Mesodermal cell (in vitro differentiated cells): ENCODE measurements around the gene BBOF1.

Source experiments
- H3K27ac ChIP-seq: 2 replicates; pipeline ENCODE4 v1.7.0; 2013; ENCODE audit warnings: mild to moderate bottlenecking, low read depth, low read length, moderate library complexity; ENCODE audit not compliant: severe bottlenecking
- H3K36me3 ChIP-seq: 2 replicates; pipeline ENCODE4 v1.7.1; 2013; ENCODE audit warnings: mild to moderate bottlenecking, low read length, moderate library complexity; ENCODE audit not compliant: control insufficient read depth, insufficient read depth
- H3K4me1 ChIP-seq: one replicate; pipeline ENCODE4 v1.7.1; 2013; ENCODE audit warnings: mild to moderate bottlenecking, low read length; ENCODE audit not compliant: insufficient read depth, control insufficient read depth, poor library complexity, severe bottlenecking
- H3K4me3 ChIP-seq: 2 replicates; pipeline ENCODE4 v1.7.0; 2013; ENCODE audit warnings: low read length, control low read depth, mild to moderate bottlenecking; ENCODE audit not compliant: insufficient read depth, poor library complexity, severe bottlenecking; ENCODE audit errors: extremely low read depth
- H3K9me3 ChIP-seq: 2 replicates; pipeline ENCODE4 v1.7.1; 2013; ENCODE audit warnings: mild to moderate bottlenecking, low read length, moderate library complexity; ENCODE audit not compliant: control insufficient read depth
- WGBS, 2 experiments: methylation state at CpG; one replicate each; pipeline ENCODE4 v1.1.5; 2013; ENCODE audit warnings: missing lambda C conversion rate in 2 of 2; ENCODE audit not compliant: insufficient coverage in 2 of 2; 5-methylcytosine and 5-hydroxymethylcytosine counted together

Gene BBOF1

DNA sequence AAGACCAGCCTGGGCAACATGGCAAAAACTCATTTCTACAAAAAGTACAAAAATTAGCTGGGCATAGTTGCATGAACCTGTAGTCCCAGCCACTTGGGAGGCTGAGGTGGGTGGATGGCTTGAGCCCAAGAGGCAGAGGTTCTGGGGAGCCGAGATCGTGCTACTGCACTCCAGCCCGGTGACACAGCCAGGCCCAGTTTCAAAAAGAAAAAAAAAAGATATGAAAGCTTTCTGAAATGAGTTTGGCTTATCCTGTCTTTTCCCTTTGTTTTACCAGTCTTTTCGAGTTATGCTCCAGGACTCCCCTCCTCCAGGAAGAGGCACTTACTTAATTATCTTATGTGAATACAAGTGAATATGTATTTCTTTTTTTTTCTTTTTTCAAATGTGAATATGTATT, 3.2 kb downstream of the BBOF1 start:
- WGBS, 2 experiments: 92 to 96% methylated on average over 2 to 3 of the region's 4 CpGs
- no peak overlapping the region for H3K4me3 ChIP-seq

DNA sequence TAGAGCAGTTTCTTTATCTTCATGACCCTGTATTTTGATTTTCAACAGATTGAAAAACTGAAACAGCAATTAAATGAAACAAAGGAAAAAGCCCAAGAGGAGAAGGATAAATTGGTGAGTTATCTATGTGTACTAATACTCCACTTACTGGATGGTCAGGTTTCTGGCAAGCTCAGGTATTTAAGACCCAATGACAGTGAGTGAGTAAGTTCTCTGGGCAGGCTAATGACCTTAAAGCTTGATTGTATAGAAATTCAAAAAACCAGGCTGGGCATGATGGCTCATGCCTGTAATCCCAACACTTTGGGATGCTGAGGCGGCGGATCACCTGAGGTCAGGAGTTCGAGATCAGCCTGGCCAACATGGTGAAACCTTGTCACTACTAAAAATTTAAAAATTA, 10.0 kb downstream of the BBOF1 start:
- H3K36me3 ChIP-seq: no peaks in the 10 kb centered on the region
- H3K4me1 ChIP-seq: no peaks in the 10 kb centered on the region
- no peaks in the 10 kb centered on the region for H3K9me3 ChIP-seq
- WGBS, 2 experiments: 89 to 96% methylated on average over 3 of the region's 3 CpGs
- no peak overlapping the region for H3K4me3 ChIP-seq
- H3K27ac ChIP-seq: no peak overlapping the region

More for the DNA sequence above, 3.2 kb downstream of the BBOF1 start:
- Histone ChIP-seq H3K36me3 (no peaks in the 10 kb centered on the region), H3K9me3 (no peaks in the 10 kb centered on the region), H3K4me1 (no peaks in the 10 kb centered on the region), H3K27ac (no peak overlapping the region)

DNA sequence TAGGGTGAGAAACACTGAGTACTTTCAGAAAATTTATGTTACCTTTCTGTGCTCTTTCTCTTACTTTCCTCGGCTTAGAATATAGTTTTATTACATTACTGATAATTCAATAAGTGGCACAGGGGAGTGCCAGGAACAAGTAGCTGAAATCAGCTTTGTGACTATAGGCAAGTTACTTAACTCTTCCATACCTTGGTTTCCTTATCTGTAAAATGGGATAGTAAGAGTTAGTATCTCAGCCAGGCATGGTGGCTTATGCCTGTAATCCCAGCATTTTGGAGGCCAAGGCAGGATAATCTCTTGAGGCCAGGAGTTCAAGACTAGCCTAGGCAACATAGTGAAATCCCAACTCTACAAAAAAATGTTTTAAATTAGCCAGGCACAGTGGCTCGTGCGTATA, 15.4 kb downstream of the BBOF1 start:
- Histone ChIP-seq H3K36me3 (no peaks in the 10 kb centered on the region), H3K4me1 (no peaks in the 10 kb centered on the region), H3K27ac (no peak overlapping the region), H3K9me3 (no peaks in the 10 kb centered on the region), H3K4me3 (no peak overlapping the region)
- 67 to 93% methylated on average over 2 of the region's 3 CpGs for WGBS, 2 experiments

DNA sequence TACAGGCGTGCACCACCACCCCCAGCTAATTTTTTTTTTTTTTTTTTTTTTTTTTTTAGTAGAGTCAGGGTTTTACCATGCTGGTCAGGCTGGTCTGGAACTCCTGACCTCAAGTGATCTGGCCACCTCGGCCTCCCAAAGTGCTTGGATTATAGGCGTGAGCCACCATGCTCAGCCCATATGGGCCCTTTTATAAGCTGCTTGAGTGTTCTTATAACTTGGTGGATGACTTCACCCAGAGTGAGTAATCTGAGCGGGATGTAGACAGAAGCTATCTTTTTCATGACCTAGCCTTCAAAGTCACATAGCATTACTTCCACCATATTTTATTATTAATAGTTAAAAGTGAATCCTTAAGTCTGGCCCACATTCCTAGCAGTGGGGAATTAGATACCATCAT, 16.4 kb downstream of the BBOF1 start:
- 92 to 94% methylated on average over 2 of the region's 4 CpGs for WGBS, 2 experiments

DNA sequence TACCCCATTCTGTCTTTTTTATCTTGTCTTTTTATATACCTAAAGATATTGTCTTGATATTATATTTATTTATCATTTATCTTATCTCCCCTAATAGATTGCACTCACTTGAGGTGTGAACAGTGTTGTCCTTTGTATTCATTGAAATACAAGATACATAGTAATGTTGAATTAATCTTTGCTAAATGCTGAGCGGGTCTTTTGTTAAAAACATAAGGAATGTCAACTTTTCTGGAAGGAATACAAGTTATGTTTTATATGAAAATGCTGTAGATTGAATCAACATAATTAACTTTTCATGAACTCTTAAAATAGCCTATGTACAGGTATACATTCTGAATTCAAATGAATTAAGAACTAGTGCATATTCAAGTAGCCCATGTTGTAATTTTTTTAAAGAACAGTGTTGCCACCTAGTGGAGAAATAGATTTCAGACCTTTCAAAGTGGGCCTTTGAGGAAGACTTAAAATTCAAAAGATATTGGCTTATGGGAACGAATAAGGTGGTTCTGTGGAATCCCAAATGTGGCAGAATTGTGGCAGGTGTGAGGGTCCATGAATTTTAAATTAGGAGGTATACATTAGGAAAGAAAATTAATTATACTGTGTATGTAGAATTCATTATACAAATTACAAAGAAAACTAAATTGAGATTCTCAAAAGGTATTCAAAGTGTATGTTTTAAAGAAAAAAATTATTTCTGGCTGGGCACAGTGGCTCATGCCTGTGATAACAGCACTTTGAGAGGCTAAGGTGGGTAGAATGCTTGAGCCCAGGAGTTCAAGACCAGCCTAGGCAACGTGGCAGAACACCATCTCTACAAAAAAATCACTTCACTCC, 19.1 kb downstream of the BBOF1 start:
- no peak overlapping the region for H3K27ac ChIP-seq
- H3K4me1 ChIP-seq: no peaks in the 10 kb centered on the region
- H3K36me3 ChIP-seq: no peaks in the 10 kb centered on the region
- 30 to 50% methylated on average over 1 of the region's 3 CpGs for WGBS, 2 experiments
- H3K4me3 ChIP-seq: no peak overlapping the region
- no peaks in the 10 kb centered on the region for H3K9me3 ChIP-seq

More for the DNA sequence above, 16.4 kb downstream of the BBOF1 start:
- Histone ChIP-seq H3K9me3 (no peaks in the 10 kb centered on the region), H3K36me3 (no peaks in the 10 kb centered on the region), H3K4me1 (no peaks in the 10 kb centered on the region), H3K27ac (no peak overlapping the region), H3K4me3 (no peak overlapping the region)

DNA sequence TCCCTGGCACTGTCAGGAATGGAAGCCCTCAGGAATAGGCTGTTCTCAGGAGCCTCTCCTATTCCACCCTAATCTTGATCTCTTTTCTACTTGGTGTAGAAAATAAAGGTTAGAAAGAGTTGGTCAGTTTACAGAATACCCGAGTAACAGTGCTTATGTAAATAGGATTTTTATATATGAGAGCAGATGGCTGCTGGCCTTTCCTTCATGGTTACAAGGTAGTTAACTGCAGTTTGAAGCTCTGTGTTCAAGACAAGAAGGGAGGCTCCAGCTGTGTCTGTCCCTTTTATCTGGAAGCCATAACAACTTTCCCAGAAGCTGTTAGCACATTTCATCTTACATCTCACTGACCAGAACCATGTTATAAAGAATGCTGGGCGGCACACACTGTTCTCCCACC, 23.1 kb downstream of the BBOF1 start:
- Histone ChIP-seq H3K36me3 (no peaks in the 10 kb centered on the region), H3K4me1 (no peaks in the 10 kb centered on the region), H3K4me3 (no peak overlapping the region), H3K27ac (no peak overlapping the region), H3K9me3 (no peaks in the 10 kb centered on the region)
- 88% methylated on average over 2 of the region's 2 CpGs; no CpG with 5 or more reads in 1 of the 2 experiments for WGBS, 2 experiments

DNA sequence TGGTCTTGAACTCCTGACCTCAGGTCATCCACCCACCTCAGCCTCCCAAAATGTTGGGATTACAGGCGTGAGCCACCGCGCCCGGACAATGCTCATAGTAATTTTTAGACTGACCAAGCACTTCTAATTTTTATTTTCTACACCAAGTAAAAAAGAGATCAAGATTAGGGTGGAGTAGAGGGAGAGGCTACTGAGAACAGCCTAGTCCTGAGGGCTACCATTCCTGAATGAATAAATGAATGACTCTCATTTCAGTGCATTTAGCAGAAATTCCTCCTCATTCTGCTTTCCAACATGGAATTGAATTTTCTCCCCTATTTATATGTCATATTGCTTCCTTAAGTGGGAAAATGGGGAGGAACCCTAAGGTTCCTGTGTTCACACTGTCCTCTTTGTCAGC, 26.4 kb downstream of the BBOF1 start:
- H3K27ac ChIP-seq: no peak overlapping the region
- H3K9me3 ChIP-seq: no peaks in the 10 kb centered on the region
- H3K4me3 ChIP-seq: no peak overlapping the region
- H3K4me1 ChIP-seq: no peaks in the 10 kb centered on the region
- H3K36me3 ChIP-seq: no peaks in the 10 kb centered on the region
- no CpG with 5 or more reads among the region's 4 CpGs for WGBS, 2 experiments

DNA sequence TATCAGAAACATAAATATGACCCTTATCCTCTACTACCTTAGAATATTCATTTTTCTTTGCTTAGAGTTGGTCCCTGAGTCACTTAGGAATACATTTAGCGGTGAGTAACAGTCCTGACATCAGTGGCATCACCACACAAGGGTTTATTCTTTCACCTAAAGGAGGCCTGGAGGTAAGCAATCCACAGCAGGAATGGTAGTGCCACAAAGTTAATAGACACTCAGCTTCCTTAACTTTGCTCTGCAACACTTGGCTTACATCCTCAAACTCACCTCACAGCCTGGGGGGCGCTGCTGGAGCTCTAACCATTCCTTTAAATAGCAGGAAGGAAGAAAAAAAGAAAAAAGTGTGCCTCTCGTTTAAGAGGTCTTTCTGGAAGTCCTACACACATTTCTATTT, 29.1 kb downstream of the BBOF1 start:
- H3K36me3 ChIP-seq: no peaks in the 10 kb centered on the region
- H3K4me1 ChIP-seq: no peaks in the 10 kb centered on the region
- no peak overlapping the region for H3K27ac ChIP-seq
- WGBS, 2 experiments: 60 to 71% methylated on average over 1 of the region's 3 CpGs
- no peaks in the 10 kb centered on the region for H3K9me3 ChIP-seq
- H3K4me3 ChIP-seq: no peak overlapping the region

DNA sequence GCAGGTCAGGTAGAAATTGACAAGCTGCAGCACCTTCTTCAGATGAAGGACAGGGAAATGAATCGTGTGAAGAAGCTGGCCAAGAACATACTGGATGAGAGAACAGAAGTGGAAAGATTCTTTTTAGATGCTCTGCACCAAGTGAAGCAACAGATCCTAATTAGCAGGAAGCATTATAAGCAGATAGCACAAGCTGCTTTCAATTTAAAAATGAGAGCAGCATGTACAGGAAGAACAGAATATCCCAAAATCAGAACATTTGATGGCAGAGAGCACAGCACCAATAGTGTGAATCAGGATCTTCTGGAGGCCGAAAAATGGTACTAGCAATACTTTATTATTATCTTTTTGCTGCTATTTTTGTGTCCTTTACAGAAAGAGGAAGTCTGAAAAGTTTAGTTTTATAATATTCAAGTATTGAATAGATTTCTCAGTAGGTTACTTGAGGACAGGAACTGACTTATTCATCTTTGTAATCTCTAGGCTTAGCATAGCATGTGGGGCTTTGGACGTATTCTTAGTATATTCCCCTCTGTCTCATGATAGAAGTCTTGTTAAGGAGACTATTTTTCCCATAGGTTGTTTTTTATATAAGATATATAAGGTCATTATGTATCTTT, 30.8 kb downstream of the BBOF1 start:
- H3K4me3 ChIP-seq: no peak overlapping the region
- H3K9me3 ChIP-seq: no peaks in the 10 kb centered on the region
- 38 to 75% methylated on average over 1 of the region's 3 CpGs for WGBS, 2 experiments
- H3K36me3 ChIP-seq: no peaks in the 10 kb centered on the region
- H3K4me1 ChIP-seq: no peaks in the 10 kb centered on the region
- H3K27ac ChIP-seq: no peak overlapping the region

DNA sequence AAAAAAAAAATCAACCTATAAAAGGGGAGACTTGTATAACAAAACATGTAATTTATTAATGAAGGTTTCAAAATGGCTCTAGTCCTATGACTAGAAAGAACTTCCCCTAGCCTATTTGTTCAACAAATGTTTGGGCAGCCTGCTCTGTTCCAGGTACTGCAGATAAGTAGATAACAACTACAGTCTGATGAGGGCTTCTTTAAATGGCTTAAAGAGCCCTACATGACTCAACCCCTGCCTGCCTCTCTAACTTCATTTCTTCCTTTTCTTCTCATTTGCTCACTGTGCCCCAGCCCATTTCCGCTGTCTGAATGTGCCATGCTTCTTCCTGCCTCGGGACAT, 43.6 kb downstream of the BBOF1 start:
- peaks cover 25% of the 10 kb centered on the region for H3K36me3 ChIP-seq
- H3K27ac ChIP-seq: no peak overlapping the region
- no peaks in the 10 kb centered on the region for H3K9me3 ChIP-seq
- H3K4me3 ChIP-seq: no peak overlapping the region
- H3K4me1 ChIP-seq: no peaks in the 10 kb centered on the region
- no CpG with 5 or more reads among the region's 2 CpGs for WGBS, 2 experiments

DNA sequence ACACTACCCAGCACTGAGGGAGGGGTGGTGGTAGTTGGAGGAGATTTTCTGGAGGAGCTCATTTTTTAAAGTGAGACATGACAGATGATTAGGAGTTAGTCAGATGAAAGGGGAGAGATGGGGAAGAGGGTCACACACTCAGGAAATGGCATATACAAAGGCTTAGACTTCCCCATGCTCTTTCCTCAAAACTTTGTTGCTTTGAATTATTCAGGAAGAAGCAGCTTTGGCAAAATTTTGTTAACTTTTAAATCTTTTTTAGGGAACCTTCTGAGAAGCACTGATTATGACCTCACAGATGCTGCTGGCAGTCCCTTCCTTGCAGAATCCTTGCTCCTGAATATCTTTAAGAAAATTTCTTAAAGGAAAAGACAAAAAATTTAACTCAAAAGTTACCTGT, 45.3 kb downstream of the BBOF1 start:
- Histone ChIP-seq H3K36me3 (peaks cover 22% of the 10 kb centered on the region), H3K4me3 (no peak overlapping the region), H3K4me1 (no peaks in the 10 kb centered on the region), H3K27ac (no peak overlapping the region), H3K9me3 (no peaks in the 10 kb centered on the region)
